ENCODE results near the gene FKBP7. TPM values are rescaled to one million over a fixed set of nuclear protein-coding genes. Genes with fewer than 3 reads are reported as not detected.
A peak's percentile ranks its signal among the peaks of the same experiment; 100 is the strongest.
"Not testable (repeated sequence)": the region's sequence is repeated elsewhere in the genome, so short reads cannot be mapped to it uniquely, and the experiment has no call there.

Gene FKBP7
- total RNA-seq, 1 donor from 2014 or later = 14.0 TPM

DNA sequence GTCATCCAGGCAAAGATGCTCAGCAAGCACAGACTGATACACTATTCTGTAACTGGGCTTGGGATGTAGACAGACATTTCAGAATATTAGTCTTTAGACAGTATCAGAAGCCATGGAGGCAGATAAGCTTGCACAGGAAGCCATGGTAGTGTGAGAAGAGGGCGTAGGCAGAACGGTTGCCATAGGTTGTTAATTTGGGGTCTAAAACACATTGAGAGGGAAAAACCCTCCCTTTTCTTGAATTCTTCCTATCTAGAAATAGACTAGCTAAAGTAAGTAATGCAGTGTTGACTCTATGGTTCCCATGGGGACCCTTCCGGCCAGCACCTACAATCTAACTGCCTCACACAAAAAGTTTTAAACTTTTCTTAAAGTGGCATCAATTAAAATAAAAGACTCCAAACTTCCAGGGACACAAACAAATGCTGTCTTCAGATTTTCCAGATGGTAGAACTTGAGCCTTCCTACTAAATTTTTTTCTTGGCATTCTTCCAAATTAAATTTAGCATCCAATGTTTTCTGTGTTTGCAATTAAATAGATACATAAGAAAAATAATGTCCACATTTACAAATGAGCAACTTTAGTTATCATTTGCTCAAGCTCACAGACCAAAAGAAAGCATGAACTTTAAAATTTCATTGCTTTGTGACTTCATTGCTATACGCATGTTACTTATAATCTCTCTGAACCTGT, 29.3 kb downstream of the FKBP7 start:
- DNase-seq = no peak

DNA sequence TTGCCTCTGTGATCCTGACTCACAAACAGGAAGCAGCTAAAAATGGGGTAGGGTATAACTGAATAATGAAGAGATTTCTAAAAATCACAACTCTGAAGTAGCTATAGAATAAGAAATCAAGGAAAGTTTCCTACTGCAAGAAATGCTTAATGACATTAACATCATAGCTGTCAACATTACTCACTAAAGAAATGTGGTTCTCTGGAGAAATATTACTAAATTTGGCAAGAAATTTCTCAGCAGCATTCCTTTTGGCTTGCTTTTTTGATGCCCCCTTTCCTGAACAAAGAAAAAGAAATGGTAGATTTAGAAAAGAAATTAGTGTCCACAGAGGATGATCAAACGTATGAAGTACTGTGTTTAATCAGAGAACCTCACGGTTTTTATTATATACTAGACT, 37.0 kb downstream of the FKBP7 start:
- DNase-seq = no peak

DNA sequence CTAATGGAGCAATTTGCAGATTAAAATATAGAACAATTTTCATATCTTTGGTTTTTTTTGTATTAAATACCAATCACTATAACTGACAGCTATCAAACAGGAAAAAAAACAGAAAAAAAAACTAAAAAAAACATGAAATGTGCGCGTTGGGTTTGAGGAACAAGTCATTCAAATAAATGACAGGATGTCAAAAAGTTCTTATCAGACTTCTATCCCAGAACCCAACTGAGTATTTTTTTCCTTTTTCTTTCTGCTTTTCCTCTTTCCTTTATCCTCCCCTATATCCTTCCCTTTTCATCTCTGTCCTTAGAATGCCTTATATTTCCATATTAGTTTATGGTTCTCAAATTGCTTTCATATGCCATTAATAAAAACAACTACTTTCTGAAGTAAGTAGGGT, 41.7 kb downstream of the FKBP7 start:
- DNase-seq = no peak

DNA sequence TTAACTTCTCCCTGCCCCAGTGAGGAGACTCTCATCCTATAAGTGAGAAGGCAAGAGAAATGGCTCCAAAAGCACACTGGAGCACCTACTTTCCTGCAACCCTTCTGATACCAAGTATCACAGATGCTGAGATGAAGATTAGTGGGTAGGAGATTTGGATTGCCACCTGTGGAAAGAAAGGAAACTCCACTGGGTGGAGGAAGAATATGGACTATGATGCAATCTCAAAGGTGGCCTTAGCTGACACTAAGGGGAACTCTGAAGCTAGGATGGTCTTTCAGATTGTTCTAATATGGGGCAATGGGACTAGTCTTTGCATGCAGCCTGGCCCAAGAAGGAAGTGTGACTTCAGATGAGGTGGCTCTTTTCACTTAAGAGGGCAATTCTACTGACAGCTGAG, 49.1 kb downstream of the FKBP7 start:
- DNase-seq = no peak

DNA sequence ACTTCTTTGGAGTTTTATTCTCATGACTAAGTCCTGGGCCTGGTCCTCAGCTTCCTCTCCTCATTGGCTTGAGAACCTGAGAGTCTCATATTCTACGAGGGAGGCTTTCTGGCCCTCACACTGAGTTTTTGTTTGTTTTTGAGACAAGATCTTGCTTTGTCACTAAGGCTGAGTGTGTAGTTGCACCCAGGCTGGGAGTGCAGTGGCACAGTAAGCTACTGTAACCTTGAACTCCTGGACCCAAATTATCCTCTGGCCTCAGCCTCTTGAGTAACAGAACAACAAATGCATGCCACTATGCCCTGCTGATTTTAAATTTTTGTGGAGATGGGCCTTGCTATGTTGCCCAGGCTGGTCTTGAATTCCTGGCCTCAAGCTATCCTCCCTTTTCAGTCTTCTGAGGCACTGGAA, 50.0 kb downstream of the FKBP7 start:
- DNase-seq = no peak

DNA sequence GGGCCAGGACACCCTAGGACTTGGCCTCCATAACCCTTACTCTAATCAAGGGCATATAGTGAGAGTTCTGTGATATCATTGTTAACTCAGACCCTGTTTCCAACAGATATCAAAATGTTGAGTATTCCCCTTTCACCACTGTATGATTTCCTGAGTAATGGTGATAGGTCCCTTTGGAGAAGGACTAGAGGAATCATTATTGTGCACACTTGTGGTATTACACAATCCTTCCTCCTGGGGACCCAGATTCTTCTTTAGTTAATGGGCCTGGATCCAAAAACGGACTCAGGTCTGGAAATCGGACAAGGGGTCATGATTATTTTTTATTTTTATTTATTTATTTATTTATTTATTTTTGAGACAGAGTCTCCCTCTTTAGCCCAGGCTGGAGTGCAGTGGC, 50.9 kb downstream of the FKBP7 start:
- DNase-seq = no peak

- DNase-seq = no peak
Observed at GRCh38 chr2:178426388-178426787, 52.0 kb downstream of the FKBP7 start.

GRCh38 chr2:178425255-178425827, 53.1 kb downstream of the FKBP7 start:
- DNase-seq = no peak

DNA sequence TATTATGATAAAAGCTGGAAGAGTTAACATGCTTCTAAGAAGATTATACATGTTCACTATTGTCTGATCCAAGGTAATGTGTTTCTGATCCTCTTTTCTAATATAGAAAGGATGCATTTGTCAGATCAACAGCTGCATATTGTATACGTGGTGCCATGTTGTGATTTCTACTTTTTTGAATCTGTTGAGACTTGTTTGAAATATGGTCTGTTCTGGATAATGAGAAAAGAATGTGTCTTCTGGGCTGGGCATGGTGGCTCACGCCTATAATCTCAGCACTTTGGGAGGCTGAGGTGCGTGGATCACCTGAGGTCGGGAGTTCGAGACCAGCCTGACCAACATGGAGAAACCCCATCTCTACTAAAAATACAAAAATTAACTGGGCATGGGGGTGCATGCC, 54.7 kb downstream of the FKBP7 start:
- DNase-seq = not testable (repeated sequence)

DNA sequence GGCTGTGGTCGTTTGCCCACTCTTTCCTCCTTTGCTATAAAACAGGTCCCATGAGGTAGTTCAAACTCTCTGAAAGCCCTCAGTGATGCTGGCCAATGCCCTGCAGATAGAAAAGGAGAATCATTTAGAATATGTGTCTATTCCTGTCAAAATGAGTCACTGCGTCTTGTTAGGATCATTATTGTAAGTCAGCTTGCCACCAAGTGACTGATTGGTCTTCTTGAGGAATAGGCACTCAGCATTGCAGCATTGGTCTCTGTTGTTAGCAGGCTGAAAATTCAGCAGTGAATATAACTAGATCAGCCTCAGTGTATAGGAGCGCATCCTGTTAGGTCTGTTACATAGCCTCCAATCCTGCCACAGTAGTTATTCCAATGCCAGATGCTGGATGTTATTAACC, 56.3 kb downstream of the FKBP7 start:
- DNase-seq = no peak

DNA sequence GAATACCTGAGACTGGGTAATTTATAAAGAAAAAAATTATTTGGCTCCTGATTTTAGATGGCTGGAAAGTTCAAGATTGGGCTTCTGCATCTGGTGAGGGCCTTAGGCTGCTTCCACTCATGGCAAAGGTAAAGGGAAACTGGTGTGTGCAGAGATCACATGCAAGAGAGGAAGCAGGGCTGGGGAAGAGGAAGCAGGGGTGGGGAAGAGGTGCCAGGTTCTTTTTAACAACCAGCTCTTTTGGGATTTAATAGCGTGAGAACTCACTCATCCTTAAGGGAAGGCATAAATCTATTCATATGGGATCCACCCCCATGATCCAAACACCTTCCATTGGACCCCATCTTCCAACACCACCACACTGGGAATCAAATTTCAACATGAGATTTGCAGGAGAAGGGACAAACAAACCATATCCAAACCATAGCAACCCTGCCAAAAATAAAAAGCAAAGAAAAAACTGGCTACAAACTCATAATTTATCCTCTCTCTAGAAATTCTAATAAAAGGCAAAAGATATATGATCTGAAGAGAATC, 57.9 kb downstream of the FKBP7 start:
- DNase-seq = no peak

DNA sequence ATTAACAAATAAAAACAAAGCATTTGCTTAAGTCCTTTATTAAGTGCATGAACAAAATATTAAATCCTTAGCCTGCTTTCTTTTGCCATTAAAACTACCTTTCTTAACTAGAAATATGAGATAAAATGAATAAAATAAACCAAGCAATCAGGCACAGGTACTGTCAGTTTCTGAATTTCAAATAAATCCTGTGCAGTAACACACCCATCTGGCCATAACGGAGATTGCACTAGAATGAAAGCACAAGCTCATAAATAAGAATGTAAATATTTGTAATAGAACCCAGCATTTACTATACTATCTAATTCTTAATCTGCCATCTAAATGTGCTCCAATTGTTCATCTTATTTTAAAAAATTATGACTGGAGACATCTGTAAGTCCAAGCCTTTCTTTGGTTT, 59.3 kb downstream of the FKBP7 start:
- DNase-seq = peak; percentile 55

DNA sequence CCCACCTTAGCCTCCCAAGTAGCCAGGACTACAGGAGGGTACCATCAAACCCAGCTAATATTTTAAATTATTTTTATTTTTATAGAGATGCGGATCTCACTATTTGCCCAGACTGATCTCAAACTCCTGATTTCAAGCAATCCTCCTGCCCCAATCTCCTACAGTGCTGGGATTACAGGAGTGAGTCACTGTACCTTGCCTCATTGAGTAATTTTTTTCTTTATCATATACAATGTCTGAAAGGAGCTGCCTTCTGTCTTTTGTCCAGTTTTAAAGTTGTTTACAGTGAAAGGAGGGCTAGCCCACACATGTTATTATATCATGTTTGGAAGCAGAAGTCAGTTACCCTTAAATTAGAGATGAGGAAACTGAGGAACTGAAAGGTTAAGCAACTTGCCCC, 60.0 kb downstream of the FKBP7 start:
- DNase-seq = no peak

DNA sequence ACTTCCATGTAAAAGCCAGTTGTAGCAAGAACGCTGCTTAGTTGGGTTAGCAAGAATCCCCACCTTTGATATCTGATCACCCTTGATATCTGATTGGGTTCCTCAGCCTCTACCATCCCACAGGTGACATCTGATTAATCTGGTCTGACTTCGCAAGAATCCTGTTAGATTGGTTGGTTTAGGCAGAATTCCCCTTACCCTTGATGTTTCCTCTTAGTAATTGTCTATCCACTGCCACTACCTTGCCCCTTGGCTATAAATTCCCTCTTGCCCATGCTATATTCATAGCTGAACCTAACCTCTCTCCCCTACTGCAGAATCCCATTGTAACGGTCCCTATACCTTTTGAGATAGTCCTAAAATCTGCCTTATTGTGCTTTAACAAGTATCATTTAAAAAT, 60.5 kb downstream of the FKBP7 start:
- DNase-seq = no peak

DNA sequence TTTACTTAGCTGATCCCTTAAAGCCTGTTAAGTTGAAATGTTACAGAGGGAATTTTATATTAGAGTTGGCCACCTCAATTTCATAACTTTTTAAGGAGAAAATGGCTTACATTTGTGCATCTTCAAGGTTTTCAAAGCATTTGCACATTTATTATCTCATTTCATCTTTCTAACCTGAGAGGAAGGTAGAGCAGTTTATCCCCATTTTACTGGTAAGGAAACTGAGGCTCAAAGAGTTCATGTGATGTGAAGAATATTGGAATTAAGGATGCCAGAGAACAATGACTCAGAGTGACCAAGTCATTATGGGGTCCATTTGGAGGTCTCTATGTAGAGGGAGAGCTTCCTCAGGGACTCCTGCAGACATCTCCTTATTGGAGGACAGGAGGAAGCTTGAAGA, 62.4 kb downstream of the FKBP7 start:
- DNase-seq = no peak

DNA sequence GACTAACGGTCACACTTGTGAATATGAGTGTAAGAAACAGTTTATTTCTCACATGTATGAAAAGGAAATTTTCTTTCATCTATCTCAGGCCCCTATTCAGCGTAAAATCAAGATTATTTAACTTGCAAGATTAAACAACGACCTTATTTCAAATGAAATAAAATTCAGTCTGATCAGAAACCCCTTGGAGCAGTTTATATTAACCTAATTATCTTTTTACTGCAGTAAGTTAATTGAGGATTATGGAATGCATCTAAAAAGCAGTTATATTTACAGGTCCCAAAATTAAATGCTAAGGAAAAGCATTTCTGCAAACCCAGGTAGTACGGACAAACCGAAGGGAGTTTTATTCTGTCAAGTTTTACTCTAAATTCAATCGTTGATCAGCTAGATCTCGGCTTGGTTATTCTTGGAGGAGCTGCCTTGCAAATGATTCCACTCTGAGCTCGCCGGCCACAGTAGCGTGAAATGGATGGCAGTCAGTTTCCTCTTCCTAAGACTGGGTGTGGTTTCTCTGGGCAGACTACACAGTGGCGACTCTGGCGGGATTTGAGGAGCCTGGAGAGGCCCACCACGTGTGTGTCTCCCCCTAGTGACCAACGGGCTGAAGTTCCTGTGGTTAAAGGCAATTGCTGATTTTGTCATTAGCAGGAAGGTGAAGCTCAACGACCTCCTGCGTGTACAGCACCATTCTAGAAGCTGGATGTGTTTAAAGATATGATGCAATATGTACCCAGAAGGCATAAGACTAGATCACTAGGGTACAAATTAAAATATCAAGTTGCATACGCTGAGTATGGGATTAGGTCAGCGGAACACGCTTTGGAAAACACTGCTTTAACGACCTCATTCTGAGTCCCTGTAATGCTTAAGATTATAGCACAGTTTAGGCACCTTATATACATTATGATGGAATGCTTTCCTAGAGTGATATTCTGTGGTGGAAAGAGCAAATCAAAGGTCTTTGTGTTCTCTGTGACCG, 63.8 kb downstream of the FKBP7 start:
- DNase-seq = peak; percentile 98

Other genes with a start within 250 kb of the FKBP7 start
- 36.8 and 49.9 TPM in 2 replicates for gene PRKRA, start 27.4 kb downstream of the FKBP7 start, total RNA-seq
- gene PJVK, start 27.2 kb downstream of the FKBP7 start, total RNA-seq = 0.34 and 0.42 TPM in 2 replicates
- 8.3 and 20.4 TPM in 2 replicates for gene PLEKHA3, start 1.9 kb upstream of the FKBP7 start, total RNA-seq